Inflammatory macrophage (primary cell): ENCODE data around the gene PODXL2.

Experiments
- DNase-seq, 2 donors: peaks; one replicate each; pipeline ENCODE4 v3.0.0-alpha.2; 2020 to 2022

The PODXL2 gene

DNA sequence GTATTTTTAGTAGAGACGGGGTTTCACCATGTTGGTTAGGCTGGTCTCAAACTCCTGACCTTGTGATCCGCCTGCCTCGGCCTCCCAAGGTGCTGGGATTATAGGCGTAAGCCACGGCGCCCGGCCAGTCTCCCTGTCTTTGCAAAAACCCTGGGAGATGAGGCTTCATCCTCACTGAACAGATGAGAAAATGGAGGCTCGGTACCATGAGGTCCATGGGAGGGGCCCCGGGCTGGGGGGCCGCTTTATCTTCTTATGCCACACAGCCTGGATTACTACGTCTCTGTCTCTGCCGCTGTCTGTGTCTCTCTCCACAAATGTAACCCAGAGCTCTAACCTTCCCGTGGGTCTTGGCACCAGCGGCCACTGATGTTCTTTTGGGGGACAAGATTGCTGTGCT is 82.9 kb downstream of the PODXL2 start:
- DNase-seq: no peak

DNA sequence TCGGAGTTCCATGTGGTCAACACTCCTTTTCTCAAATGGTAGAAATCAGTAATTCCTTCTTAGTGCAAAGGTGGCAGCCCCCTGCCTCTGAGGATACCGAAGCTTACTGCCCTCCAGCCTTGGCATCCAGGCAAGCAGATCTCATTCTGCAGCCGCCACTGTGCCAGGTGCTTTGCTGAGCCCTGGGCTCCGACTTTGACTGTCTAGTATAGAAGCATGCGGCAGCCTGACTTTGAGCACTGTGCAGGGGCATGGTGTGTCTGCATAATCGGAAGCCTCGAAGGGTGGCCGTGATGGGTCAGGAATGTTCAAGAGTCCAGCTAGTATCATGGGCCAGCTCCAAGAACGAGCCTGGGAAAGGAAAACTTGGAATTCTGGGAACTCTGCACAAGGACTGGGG is 83.5 kb downstream of the PODXL2 start:
- DNase-seq: no peak

DNA sequence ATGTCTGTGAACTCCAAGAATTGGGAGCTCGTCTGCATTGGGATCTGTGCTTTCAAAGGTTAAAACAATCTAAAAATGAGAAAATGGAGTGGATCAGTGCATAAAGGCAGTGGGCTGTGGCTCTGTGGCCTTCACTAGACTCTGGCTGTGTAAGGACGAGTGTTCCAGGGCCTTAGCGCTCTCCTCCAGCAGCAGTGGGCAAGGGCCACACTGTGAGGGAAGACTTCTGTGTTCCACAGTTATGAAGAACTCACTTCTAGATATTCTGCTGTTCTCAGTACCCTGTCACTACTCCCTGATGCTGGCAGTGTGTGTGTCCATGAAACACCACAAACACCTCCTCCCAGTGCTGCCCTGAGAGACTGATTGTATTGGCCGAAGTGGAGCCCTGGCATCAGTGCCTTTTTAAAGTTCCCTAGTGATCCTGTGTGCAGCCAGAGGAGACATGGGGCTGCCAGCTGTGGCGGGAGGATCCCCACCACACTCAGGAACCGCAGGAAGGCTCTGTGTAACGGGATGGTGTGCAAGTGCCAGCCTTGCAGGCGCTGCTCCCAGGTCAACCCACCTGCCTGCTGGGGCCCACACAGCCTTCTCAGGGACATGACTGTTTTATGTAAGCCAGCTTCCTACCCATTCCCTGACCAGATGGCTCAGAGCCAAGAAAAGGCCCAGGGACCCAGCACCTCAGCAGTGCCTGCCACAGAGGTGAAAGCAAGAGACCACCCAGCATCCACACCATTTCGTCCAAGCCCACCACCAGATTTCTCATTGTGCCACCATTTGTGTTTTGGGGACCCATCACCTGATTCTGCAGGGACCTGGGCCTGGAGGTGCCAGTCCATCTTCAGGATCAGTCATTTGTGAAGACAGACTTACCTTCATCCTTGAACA is 84.1 kb downstream of the PODXL2 start:
- DNase-seq: no peak

DNA sequence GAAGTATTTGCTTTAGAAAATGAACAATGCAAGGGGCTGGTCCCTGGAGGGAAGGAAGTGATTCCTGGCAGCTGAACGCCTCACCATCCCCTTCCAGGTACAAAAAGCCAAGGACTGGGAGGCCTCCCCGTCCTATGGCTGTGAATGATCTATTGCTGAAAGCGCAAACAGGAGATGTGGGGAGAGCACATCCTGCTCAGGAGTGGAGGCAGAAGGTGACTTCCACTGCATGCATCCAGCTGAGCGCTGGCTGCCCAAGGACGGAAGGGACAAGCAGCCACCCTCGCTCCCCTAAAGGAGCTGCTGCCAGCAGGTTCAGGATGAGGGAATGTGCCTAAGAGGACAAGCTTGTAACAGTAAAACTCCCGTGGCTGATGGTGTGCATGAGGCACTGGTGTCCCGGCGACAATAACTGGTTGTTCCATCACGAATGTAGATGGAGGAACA is 85.2 kb downstream of the PODXL2 start:
- no peak for DNase-seq

DNA sequence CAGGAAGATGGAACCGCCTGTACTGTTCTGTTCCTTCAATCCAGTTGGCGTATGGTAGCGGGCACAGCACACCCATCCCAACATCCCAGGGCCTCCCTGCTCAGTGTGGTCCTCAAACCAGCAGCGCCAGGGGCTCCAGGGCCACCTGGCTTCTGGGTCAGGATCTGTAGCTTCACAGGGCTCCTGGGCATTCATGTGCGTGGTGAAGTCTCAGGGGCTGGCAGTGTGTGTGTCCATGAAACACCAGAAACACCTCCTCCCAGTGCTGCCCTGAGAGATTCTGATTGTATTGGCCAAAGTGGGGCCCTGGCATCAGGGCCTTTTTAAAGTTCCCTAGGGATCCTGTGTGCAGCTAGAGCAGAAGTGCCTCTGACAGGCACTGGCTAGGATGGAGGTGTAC is 85.9 kb downstream of the PODXL2 start:
- DNase-seq: no peak

DNA sequence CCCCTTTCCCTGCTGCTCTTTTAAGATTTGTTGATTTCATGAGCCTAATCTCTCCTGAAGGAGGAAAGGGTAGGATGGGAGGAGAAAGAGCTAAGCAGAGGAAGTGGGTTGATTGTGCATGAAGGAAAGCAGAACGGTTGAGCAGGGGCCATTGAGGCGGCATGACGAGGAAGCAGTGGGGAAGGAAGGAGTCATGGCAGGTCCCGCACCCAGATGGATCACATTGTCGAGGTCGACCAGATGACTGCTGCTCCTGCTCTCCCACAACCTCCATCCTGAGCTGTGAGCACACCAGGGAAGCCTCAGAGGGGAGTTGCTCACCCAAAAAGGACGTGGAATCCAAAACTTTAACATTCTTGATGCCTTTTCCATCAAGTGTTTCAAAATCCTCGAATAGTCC is 86.5 kb downstream of the PODXL2 start:
- DNase-seq: peak; percentile 51 to 63

DNA sequence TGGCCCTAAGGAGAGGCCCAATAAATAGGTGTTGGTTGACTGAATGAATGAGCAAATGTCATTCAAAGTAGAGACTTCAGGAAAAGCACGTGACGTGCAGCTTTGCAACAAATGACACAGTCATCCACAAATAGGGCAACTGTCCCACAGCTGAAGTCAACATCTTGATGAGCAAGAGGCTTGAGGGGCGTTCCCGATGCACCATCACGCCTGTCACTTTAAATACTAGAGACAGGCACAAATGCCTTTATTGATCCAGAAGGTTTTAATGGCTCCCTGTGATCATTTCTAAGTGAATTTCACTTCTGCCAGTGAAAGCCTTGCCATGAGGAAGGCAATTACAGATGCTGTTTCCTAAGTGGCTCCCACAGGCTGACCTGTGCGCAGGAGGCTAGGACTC is 87.4 kb downstream of the PODXL2 start:
- DNase-seq: peak in 1 of 2 donors; percentile 44

DNA sequence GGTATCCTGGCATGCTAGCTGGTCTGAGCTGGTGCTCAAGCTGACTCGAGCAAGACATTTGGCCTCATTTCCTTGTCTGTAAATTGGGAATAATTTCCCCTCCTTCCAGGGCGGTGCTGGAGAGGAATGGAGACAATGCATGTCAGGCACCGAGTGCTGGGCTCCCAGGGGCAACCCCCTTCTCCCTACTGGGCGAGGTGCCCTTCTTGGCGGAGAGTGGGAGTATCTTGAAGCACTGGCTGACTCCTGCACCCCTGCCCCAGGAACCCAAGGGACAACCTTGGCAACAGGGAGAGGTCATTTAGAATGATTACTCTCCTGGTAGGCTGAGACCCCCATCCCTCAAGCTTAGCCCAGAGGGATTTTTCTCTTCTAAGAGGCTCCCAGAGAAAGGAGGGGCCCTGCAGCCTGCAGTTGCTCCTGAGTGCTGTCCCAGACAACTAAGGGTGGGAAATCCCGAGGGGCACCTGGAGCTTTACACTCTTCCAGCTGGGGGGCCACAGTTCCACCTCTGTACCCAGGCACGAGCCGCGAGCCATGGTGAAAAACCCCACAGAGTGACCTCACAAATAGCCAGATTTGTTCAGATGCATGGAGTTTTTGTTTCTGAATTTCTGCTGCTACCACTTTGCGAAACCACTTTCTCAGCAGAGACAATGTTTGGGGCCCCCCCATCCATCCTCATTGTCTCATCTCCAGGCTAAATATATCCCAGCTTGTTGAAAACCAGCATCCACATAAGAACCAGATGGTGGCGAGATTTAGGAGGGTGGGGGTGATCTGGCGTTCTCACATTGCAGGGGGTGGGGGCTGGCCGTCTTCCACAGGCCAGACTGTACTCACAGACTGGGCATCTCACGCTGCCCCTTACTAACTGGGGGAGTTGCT is 88.6 kb downstream of the PODXL2 start:
- no peak for DNase-seq

DNA sequence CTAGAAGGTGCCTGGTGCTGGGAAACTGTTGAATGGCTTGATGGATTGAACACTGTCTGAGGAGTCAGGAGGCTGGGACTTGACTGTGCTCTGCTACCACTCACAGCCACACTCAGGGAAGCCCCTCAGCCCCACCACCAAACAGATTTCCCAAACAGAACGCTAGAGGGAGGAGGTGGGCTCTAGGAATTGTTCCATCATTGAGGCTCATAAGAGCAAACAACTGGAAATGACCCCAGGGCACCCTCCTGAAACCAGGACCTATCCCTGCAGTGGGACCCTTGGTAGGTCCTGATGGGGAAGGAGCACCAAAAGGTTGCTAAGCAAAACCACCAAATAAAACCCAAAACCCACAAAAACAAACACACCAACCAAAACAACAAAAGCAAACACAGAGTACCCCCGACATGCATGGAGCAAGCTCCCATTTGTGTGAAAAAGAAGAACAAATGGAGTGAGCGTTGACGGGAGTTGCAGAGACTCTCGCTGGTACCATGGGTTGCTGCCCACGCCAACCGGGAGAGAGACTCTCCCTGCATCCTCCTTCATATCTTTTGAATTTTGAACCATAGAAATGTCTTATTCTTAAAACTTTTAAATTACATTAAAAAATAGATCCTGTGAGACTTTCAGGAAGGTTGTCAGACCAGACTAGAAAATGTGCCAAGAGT is 89.4 kb downstream of the PODXL2 start:
- no peak for DNase-seq

DNA sequence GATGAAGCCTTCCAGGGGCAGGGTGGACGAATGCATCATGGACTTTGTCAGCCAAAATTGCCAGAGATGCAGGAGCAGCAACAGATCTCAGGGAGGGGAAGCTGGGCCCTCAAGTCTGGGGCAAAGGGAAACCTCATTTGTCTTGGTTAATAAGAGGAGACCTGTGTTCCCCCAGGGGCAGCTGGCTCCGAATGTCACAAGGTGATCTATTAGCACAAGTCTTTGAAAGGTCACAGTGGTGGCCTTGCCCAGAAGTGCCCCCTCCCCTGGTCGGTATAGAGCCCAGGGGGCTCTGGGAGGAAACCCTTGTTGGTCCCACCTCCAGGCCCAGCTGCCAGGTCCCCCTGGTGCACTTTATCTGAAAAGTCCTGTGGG is 89.9 kb downstream of the PODXL2 start:
- no peak for DNase-seq

DNA sequence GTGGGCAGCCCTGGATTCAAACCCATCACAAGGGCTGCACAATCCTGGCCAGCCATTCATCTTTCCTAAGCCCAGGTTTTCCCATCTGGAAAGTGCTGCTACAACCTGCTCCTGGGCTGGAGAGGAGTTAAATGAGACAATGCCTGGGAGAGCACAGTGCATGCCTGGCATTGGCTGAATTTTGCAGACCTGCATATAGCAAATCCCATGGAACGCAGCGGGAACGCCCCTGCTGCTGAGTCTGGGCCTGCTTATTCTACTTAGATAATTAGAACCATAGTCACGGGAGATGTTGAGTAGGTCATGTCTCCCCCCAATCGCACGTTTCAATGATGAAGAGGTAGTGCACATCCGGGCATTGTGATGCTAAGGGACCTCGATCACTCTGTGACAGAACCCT is 90.4 kb downstream of the PODXL2 start:
- no peak for DNase-seq

DNA sequence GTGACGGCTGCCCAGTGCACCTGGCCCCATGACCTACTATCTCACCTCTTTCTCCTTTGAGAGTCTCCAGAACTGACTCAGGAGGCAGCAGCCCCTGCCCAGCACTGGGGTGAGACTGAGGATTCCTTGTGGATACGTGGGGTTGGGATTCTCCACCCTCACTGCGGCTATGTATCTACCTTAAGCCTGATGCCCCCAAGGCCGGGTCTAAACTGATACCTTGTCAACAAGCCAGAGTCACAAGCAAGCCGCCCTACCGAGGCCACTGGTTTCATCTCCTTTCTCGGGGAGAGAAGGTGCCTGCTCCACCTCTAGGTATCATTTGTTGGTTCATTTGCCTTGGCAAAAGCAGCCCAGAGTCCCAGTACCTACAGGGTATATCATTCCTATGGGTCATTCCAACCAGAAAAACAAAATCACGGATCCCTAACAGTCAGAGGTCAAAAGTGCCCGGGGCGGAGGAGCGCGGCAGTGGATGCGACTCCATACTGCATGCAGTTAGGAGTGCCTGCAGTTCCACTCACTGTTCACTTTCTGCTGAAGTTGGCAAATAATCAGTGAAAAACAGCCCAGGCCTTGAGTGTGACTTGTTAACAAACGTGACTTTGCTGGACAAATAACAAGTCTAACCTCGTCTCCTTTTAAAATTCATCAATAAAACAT is 91.3 kb downstream of the PODXL2 start:
- DNase-seq: no peak

DNA sequence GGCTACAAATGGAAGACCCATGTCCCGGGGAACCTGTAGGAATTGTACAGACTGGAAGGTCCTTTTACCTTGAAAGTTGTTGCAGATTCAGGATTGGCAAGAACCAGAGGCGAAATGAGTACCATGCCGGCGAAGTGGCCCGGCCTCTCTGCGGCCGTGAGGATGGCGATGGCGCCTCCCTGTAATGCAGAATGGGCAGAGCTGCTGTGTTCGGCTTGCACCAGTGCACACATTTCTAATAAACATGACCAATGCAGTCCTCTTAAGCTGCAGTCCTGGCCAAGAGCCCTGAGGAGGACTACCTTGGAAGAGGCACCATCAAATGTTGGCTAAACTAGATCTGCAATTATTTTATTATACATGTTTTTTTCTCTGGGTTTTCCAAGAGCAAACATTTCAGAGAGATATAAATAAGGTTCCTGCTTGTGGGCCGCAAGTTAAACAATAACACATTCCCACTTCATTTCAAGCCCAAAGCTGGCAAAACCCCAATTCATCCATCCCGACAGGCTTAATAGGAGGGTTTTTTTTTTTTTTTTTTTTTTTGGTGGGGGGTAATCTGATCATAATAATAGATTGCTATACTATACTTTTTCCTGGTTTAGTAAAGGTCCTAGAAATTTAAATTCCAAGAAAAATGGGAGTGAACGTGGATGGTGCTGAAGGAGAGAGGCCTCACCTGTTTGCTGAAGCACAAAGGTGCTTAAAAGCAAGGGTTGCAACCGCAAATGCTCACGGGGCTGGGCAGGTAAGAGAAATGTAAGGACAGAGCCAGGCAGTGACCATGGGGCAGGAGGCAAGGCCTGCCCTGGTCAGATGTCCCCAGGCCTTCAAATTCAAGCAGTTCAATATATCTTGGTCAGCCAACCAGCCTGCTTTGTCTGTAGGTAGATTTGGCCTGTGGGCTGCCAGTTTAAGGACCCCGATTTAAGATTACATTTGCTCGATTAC is 92.3 kb downstream of the PODXL2 start:
- no peak for DNase-seq

DNA sequence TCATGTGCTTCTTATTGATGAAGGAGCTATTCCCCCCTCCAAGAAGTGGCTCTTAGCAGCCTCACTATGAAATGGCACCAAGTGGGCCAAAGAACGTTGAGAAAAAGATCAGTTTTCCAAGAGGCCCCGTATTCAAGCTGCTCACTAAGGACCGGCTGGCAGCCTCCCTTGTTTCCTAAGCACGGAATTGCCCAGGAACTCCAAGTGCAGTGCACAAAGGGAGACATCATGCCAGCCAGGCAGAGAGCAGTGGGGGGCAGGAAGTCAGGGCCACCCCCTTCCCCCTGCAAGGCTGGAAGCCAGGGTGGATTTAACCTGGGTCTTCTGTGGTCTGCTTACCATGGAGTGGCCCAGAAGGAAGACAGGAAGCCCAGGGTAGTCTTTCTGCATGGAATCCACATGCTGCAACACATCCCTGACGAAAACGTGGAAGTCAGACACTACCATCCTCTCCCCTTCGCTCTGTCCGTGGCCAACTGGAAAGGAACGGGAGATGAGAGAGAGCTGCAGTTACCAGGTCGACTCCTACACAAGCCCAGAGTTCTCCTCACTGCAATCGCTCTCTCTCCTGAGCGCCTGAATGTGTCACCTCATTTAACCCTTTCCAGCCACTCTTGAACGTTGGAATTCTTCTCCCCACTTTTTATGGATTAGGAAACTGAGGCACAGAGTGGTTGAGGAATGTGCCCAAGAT is 93.3 kb downstream of the PODXL2 start:
- DNase-seq: no peak
